NOMO-1 treated with DMSO at 0.1 percent for 48 hours (cell line): ENCODE results near the gene ATG16L2.
A peak's percentile ranks its signal among the peaks of the same experiment; 100 is the strongest.
"Not testable (repeated sequence)": the region's sequence is repeated elsewhere in the genome, so short reads cannot be mapped to it uniquely, and the experiment has no call there.

Experiments
- DNase-seq: peaks from one replicate; lab custom pipeline; 2025; ENCODE audit not compliant: unreplicated experiment; lab: John Stamatoyannopoulos, UW

Gene ATG16L2

DNA sequence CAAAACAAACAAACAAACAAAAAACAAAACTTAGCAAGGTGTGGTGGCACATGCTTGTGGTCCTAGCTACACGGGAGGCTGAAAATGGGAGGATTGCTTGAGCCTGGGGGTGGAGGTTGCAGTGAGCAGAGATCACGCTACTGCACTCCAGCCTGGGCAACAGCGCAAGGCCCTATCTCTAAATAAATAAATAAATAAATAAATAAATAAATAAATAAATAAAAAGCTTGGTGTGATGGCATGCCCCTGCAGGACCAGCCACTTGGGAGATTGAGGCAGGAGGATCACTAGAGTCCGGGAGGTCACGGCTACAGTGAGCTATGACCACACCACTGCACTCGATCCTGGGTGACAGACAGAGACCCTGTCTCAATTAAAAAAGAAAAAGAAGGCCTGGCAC lies 11.4 kb upstream of the ATG16L2 start:
- DNase-seq, result no peak

DNA sequence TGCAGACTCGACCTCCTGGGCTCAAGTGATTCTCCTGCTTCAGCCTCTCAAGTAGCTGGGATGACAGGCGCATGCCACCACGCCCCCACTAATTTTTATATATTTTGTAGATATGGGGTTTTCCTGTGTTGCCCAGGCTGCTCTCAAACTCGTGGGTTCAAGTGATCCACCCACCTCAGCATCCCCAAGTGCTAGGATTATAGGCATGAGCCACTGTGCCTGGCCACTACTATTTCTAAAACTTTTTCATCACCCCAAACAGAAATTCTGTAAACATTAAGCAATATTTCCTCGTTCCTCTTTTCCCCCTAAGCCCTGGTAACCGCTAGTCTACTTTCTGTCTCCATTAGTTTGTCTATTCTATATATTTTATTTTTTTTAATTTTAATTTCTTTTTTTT lies 9.0 kb upstream of the ATG16L2 start:
- peak; percentile 86 for DNase-seq

DNA sequence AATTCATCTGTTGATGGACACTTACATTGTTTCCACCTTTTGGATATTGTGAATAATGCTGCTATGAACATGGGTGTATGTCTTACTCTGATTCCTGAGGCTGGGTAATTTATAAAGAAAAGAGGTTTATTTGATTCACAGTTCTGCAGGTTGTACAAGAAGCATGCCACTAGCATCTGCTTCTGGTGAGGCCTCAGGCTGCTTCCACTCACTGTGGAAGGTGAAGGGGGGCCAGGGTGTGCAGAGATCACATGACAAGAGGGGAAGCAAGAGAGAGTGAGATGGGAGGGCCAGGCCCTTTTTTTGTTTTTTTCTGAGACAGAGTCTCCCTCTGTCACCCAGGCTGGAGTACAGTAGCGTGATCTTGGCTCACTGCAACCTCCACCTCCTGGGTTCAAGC lies 7.8 kb upstream of the ATG16L2 start:
- not testable (repeated sequence) for DNase-seq

DNA sequence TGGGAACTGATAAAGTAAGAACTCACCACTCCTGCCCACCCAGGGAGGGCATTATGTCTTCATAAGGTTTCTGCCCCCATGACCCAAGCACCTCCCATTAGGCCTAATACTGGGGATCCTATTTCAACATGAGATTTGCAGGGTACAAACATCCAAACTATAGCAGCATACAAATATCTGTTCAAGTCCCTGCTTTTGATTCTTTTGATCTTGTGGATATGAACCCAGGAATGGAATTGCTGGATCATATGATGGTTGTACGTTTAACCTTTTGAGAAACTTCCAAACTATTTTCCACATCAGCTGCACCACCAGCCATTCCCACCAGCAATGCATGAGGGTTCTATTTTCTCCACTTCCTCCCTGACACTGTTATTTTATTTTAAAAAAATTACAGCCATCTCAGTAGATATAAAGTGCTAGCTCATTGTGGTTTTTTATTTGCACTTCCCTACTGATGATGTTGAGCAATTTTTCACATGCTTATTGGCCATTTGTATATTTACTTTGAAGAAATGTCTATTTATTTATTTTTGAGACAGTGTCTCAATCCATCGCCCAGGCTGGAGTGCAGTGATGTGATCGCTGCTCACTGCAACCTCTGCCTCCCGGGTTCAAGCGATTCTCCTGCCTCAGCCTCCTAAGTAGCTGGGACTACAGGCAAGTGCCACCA lies 7.1 kb upstream of the ATG16L2 start:
- DNase-seq, result peak; percentile 92

DNA sequence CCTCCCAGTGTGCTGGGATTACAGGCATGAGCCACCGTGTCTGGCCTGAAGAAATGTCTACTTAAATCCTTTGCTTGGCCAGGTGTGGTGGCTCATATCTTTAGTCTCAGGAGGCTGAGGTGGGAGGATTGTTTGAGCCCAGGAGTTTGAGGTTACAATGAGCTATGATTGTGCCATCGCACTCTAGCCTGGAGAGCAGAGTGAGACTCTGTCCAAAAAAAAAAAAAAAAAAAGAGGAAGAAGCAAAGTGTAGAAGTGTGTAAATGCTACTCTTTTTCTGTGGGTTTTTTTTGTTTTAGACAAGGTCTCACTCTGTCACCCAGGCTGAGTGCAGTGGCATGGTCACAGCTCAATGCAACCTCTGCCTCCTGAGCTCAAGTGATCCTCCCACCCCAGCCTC lies 6.4 kb upstream of the ATG16L2 start:
- peak; percentile 79 for DNase-seq

DNA sequence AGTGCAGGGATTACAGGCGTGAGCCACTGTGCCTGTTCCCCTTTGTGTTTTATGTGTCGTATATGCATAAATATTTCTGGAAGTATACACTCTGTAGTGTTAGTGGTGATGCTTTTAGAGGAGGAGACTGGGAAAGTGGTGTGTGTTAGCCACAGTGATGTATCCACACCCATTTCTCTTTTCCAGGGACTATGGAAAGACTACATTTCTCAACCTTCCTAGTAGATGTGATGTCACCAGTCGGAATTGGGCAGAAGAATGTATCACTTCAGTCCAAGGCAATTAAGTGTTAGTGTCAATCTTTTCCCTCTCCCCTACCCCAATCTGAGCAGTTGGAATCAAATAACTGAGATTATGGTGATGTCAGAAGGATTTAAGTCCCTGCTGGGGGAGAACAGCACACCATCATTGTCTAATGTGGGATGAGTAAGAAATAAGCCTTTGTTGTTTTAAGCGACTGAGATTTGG lies 5.8 kb upstream of the ATG16L2 start:
- no peak for DNase-seq

DNA sequence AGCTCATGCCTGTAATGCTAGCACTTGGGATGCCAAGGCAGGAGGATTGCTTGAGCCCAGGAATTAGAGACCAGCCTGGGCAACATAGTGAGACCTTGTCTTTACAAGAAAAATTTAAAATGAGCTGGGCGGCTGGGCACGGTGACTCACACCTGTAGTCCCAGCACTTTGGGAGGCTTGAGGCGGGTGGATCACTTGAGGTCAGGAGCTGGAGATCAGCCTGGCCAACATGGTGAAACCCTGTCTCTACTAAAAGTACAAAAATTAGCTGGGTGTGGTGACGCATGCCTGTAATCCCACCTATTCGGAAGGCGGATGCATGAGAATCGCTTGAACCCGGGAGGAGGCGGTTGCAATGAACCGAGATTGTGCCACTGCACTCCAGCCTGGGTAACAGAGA lies 2.5 kb upstream of the ATG16L2 start:
- not testable (repeated sequence) for DNase-seq

DNA sequence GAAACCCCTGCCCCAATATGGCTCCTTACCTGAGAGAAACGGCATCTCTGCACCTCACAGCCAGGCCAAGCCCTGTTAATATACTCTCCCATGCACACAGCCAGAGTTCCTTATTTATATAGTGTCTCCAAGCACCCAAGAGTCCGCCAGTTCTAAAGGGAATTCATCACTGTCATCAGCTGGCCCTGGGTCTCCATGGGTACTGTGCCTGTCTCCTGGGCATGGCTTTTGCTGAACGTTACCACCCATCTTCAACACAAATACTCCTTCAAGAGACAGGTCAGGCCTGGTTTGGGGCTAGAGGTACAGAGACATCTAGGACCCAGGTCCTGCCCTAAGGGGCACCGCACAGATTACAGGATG lies 1.6 kb upstream of the ATG16L2 start:
- peak; percentile 73 for DNase-seq

DNA sequence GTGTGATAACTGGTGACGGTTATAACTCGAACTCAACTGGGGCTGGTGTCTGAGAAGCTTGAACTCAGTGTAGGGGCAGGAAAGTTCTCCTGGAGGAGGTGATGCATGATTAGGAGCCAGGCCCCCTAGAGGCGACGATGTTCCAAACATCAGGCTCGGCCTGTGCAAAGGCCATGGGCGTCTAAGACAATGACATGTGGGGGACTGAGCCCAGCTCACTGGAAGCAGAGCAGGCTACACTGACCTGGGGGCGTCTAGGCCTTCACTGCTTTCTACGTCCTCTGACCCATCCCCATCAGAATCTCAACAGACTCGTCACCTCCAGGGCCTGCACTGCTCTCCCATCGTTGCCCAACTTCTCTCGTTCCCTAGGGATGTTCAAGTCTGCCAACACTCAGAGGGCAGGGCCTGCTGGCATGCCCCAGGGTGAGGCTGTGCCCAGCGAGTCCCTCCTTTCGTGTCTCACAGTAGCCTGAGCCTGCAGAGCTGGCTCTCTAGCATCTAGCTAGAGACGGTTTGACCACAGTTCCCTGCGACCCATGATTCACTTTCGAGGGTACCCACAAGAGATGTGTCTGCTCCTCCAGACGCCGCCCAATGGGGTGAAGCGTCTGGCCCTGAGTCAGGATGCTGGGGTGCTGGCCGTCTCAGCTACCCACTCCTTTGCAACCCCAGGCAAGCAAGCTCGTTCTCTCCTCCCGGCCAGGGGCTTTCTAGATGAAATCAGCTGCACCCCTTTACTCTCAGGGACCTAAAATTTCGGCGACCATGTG lies 1.1 kb upstream of the ATG16L2 start:
- DNase-seq, result peak; percentile 76

DNA sequence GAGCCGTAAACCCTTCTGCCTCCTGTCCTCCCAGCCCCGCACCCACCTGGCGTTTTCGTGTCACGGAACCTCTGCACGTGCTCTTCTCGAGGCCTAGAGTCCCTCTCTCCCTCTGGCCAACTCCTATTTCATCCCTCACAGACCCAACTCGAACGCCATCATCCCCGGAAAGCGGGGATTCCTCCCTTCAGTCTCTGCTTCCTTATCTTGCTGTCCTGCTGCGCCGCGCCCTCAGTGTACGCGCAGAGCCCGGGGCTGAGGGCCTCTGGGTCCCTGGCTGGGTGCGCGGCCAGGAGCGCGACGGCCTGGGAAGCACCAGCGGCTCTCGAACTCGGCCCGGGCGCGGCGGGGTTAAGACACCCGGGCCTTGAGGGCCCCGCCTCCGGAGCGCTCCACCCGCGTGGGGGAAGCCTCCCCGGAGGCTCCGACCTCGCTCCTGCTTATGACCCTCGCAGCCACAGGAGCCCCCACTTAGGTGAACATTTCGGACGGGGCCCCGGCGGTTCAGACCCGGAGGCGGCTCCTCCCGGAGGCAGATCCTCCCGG lies 398 bp upstream of the ATG16L2 start:
- peak; percentile 76 for DNase-seq

DNA sequence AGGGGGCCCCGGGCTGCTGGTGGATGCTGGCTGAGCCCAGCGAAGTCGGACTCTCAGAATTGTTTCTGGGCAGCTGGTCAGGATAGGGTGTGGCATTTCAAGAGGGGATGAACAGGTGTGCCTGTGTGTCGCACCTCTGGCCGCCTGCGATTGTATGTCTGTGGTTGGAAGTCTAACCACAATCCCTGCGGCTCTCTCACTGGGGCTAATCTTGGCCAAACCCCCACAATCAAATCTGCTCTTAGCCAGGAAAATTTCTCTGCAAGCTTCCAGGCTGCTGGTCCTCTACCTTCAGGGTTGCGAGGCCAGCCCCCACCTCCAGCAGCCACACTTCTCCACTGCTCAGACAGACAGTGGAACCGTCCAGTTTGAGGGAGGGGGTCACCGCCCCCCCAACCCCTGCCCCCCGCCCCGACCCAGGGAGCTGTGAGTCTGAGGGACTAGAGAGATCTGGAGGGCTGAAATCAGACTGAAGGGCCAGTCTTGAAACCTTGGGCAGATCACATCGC lies 953 bp downstream of the ATG16L2 start:
- no peak for DNase-seq

DNA sequence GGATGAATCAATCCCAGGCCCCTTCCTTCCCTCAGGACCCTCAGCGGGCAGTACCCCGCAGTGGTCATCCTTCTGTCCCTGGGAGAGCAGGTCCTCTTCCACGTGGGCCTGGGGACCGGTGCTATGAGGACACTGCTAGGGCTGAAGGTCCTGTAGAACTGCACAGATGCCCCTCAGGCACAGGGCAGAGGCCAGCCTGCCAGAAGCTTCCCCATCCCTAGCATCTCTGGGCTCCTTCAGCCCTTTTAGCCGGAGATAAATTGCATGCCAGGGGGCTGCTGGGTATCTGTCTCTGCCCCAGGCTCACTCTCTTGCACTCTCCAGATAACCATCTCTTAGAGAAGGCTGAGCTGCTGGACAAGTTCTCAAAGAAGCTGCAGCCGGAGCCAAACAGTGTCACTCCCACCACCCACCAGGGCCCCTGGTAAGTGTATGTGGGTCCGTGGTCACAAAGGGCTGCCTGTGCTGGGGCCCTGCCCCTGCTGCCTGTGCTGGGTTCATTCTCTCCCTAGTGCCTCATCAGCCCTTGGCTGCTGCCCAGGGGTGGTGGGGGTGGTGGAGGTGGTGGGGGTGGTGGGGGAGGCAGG lies 2.3 kb downstream of the ATG16L2 start:
- no peak for DNase-seq

DNA sequence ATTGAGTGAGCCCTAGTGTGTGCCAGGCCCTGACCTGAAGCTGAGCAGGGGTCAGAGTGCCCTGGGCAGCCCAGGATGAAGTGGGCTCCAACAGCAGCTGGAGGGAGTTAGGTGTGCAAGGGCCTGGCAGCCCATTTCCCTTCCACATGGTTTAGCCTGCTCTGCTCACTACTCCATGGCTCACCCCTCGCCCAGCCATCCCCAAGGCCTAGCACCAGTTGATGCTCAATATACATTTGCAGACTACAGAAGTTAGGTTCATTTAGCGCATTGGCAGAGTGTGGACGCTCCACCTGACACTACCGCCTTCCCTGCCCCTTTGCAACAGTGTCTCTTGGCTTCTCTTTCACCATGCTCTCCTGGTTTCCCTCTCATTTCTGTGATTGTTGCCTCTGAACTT lies 3.8 kb downstream of the ATG16L2 start:
- DNase-seq, result no peak

DNA sequence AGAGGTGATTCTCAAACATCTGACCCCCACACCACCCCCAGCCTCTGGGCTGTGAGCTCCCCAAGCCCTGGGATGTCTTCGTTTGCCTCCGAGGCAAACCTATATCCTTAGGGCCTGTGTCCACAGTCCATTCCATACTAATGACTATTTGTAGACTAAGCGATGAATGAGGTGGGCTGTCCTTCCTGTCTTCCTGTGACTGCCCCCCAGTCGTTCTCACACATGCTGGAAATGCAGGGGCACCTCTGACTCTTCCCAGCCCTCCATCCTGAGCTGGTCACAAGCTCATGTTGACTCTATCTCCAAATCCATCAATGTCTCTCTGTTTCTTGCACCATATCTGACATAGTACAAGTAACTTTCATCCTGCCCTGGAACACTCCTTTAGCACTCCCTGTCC lies 4.8 kb downstream of the ATG16L2 start:
- no peak for DNase-seq

DNA sequence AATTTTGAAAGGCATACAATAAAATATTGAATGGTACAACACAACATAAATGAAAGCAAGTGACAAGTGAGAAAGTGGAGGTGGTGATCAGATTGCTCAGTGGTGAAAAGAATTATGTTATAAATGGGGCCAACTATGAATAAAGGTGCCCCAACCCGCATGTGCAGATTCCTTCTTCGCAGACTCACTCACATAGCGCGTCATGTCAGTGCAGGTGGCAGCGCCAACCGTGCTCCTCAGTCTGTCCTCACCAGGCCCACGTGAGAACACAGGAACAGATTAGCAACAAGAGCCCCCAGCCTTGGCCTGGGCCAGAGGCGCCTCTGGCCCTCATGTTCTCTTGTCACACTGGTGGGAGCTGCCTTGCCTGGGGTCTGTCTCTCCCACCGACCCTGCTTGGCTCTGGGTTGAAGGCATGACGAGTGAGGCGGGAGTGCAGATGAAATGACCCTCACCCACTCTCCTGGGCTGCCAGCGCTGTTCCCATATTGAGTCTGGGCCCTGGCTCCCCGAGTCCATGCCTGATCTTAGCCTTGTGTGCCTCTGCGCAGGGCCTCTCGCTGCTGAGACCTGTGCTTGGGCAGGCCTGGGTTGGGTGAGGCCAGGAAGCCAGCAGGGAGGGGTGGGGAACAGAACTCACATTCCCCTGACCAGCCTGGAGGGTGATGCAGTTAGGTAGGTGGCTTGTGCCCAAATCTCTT lies 6.4 kb downstream of the ATG16L2 start:
- no peak for DNase-seq

DNA sequence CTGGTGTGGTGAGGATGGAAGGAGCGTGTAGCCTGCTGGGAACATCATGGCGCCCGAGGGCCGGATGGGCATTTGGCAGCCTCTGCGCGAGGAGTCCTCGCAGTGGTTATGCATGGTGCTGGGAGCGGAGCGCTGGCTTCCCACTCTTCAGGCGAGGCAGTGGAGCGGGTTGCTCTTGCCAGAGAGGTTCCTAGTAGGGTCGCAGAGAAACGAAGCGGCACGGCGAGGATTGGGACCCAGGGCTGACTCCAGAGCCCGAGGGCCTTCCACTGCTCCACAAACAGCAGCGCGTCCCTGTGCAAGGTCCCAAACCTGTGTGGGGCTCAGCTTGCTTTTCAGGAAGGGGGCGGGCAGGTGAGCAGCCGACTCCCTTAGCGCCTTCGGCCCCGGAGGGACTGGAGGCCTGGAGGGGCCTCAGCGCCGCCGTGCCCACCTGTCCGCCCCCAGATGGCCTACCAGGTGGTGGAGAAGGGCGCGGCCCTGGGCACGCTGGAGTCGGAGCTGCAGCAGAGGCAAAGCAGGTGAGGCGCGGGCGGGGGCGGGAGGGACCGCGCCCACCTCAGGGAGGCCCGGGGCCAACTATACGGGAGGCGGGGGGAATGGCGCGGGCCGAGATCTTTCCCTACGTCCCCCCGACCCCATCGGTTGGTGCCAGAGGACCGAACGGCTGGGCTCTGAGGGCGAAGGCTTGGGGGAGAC lies 7.2 kb downstream of the ATG16L2 start:
- no peak for DNase-seq

DNA sequence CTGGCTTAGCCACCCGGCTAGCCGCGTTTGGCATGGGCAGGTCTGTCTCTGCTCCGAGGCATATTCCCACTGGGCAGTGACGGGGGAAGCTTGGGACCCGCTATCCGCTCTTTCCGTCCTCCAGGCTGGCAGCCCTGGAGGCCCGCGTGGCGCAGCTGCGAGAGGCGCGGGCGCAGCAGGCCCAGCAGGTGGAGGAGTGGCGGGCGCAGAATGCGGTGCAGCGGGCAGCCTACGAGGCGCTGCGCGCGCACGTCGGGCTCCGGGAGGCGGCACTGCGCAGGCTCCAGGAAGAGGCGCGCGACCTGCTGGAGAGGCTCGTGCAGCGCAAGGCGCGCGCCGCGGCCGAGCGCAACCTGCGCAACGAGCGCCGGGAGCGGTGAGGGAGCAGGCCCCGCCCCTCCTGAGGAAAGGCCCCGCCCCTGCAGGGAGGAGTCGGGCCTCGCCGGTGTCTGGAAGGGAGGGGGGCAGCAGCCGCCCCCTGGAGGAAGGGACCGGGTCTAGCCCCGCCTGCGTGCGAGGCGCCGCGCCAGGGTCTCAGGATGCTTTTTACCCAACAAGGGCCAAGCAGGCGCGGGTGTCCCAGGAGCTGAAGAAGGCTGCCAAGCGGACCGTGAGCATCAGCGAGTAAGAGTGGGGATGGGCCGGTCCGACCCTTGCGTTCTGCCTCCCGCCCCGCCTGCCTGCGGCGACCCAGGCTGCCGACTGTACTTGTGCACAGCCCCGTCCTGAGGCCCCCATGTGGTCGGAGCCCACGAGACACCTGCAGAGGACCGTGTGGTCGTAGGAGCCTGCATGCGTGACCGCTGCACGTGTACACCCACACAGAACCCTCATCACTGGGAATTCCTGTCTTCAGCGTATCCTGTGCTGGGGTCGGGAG lies 7.9 kb downstream of the ATG16L2 start:
- DNase-seq, result no peak

DNA sequence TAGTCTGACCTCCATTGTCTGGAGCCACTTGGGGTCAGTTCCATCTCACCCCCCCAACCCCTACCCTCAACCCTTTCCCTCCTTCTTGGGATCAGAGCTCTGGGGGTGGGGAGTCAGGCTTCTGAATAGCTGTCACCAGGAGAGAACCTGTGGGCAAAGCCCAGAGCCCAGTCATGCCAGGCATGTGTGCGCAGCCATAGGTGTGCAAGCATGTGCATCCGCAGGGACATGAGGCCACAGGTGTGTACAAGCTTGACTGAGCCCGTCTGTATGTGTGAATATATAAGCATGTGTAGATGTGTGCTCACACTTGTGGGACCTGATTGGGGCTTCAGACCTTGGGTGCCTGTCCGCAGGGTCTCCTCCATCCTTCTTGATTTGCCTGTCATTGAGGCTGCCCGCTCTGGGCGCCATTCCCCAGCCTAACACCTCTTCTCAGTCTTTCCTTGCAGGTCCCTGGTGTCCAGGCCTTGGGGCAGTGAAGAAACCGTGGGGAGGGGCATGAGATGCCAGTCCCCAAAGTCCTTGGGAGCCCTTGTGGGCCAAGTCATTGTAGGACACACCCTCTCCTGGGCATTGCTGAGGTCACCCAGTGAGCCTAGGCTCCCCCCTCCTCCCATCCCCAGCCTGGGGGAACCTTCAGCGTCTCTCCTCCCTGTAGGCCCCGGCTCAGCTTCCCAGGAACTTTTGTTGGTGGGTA lies 9.0 kb downstream of the ATG16L2 start:
- no peak for DNase-seq

DNA sequence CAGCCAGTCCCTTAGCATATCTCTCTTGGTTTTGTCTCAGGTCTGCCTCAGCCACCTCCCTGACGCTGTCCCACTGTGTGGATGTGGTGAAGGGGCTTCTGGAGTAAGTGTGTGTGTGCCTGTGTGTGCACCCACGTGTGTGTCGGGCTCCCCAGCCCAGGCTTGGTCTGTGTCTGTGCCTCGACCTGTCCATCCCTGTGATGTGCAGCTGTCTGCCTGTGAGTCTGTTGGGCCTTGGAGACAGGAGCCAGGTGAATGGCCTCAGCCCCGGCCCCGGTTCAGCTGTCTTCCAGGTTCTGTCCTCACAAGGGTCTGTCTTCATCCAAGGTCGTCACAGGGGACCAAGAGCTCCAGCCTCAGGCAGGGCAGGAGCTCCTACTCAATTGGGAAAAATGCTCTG lies 9.8 kb downstream of the ATG16L2 start:
- DNase-seq, result no peak
